Left forelimb (tissue), 1 donor: ENCODE results near the gene CALM1.

ENCODE experiments used
- DNase-seq: peaks from one replicate; pipeline ENCODE4 v3.0.0-alpha.2; 2018; ENCODE audit warnings: low spot score

Gene CALM1

DNA sequence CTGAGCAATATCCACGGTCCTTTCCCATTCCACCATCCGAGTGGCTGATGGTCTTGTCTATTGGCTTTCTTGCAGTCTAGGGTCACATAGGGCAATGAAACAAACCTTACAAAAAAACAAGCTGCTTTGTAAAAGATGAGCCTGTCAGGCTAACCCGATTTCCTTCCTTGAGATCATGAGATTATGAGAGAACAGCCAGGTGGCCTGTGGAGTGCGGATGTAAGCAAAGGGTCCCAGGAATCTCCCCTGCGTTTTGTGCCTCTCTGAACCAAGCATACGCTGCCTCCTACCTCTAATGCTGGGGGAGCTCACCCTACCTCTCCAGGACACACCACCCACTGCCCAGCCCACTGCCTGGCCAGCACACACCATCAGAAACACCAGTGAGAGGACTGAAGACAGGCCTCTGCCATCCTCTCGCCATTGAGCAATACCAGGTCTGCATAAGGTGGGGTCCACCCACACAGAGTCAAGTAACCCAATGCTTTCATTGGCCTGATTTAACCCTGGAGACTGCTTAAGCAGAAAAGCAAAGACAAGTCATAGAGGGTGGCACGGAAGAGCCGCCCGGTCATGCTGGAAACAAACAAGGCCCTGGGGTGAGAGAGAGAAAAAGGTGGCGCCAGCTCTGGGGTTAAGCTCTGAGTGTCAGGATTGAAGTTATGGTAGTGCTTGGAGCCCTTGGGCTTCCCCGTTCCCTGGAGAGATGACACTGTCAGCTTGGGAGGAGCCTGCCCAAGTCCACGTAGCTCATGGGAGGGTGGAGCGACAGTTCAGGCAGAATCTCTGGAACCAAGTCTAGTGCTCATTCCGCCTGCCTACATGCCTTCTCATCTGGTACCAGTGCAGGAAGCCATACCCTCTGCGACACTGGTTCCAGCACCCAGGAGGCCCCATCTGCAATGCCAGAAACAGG lies 46.6 kb downstream of the CALM1 start:
- no peak for DNase-seq

DNA sequence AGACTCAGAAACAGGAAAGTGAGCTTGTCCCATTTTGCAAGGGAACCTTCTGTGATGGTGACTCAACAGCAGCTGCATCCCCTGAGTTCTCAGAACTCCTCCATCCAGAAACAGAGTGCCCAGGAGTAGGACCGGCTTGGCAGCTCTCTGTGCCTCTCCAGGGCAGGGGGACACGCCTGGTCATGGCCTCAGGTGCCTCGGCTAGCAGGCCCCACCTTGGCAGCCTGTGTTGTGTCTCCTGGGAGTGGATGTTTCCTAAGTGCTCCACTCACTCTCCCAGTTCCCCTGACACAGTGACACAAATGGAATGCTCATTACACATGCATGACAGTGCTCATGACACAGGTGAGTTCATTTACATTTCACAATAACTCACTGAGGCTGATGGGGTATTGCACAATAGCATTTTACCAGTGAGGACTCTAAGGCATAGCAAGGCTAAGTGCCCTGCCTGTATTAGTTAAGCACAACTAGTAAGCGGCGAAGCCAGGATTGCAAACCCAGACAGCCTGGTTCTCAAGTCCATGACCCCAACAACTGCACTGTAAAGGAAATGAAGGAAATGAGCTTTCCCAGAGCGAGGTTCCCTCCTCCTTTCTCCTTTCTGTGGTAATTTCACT lies 47.4 kb downstream of the CALM1 start:
- no peak for DNase-seq

DNA sequence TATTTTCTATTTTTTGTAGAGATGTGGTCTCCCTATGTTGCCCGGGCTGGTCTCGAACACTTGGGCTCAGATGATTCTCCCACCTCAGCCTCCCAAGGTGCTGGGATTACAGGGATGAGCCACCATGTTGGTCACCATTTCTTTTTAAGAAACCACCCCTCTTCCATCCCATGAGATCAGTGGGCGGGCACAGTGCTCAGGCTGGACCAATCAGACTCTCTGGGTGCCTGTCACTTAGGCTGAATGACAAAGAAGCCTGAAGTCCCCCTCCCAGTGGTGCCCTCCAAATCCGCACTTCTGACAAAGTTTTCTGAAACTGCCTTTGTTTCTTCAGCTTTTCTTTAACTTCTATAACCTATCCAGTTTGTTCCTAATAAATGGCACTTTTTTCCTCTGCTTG lies 48.2 kb downstream of the CALM1 start:
- DNase-seq: no peak

DNA sequence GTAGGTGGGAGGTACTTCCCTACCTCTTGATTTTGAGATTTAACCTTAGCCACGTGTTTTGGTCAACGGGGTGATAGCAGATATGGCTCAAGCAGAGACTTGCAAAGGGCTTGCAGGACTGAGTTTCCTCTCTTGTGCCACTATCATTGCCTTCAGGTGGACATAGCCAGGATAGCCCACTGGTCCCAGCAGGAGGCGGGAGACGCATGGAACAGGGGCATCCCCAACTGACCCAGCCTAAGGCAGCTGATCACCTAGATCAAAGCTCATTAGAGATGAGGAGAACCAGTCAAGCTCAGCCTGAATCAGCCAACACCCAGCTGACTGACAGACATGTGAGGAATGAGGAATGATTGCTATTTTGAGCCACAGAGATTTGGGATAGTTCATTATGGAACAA lies 49.6 kb downstream of the CALM1 start:
- DNase-seq: no peak

DNA sequence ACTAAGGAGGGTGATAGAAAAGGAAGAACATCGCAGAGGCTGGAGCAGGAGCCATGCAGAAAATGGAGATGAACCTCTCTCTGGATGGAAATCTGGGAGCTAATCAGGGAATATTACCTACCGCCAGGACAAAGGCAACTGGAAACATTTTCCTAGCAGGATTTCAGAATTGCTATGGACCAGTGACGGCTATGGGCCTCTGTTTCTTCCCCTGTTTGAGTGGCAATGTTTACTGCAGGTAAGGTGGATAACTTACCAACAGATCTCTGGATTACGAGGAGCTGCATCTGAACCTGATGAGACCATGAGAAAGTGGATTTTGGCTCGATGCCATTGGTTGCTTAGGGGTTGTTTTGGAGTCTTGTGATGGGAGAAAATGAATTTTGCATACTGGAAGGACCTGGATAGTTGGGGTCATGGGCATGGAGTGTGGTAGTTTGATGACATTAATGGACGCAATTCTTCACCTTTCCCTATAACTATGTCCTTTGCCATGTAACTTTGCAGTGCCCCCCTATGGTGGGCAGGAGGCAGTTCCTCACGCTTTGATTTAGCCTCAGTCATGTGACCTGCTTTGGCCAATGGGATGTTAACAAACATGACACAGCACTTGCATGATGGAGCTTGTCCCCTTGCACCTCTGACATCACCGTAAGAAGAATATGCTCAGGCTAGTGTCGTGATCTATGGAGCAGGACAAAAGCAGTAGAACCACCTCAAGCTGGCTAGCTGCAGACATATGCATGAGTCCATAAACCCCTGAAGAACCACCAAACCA lies 51.1 kb downstream of the CALM1 start:
- no peak for DNase-seq

DNA sequence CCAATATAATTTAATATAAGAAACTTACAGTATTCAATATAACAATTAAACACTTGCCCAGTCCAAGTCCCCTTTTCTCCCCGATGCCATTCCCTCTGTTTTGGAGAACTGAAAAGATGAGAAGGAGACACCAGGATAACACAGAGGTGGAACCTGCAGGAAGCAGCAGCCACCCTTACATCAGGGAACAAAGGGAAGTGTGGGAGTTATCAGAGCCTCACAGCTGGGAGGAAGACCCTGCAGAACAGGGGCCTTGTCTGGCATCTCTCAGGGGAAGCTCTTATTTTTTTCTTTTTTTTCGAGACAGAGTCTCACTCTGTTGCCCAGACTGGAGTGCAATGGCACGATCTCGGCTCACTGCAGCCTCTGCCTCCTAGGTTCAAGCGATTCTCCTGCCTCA lies 52.6 kb downstream of the CALM1 start:
- no peak for DNase-seq

DNA sequence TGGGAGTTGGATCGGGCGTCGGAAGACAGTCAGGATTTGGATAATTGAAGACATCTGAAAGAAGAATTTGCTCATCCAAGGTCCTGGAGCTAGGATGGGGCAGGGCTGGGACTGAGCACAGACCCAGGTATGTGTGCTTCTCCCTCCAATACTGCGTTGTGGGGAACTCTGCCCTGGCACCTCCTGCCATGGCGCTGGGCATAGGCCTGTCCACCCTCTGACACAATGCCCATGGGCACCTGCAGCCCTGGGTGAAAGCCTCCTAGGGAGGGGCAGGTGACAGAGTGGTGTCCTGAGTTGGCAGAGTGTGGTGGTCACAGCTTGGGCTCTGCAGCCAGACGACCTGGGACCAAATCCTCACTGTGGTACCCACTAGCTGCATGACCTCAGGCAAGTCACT lies 53.3 kb downstream of the CALM1 start:
- DNase-seq: no peak

DNA sequence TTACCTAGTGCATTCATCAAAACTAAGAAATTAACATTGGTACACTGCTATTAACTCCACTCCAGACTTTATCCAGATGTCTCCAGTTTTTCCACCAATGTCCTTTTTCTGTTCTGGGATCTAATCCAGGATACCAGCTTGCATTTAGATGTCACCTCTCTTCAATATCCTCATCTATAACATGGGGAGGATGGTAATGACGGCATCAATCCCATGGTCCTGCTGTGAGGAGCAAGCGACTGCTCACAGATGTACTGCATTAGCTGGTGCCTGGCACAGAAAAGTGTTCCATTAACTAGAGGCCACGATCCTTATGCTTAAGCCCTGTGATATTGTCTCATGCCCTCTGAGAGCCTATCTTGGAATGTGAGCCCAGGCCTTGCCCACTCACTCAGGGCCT lies 53.8 kb downstream of the CALM1 start:
- no peak for DNase-seq

DNA sequence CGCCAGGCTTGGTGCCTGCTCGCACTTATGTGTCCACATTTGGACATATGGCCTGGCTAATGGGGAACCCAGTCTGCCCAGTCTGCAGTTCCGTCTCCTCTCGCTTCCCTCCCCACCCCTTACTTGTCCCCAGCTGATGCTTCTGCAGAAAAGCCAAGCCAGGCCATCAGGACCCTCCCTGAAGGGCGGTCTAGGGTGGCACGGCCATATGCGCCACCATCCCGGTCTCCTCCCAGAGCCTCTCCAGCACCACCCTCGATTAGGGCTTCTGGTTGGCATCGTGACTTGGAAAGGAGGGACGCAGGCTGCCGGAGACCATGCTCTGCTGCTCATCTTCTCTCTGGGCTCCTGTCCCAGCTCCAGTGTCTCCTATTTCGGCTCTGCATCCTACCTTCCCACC lies 54.6 kb downstream of the CALM1 start:
- DNase-seq: no peak

DNA sequence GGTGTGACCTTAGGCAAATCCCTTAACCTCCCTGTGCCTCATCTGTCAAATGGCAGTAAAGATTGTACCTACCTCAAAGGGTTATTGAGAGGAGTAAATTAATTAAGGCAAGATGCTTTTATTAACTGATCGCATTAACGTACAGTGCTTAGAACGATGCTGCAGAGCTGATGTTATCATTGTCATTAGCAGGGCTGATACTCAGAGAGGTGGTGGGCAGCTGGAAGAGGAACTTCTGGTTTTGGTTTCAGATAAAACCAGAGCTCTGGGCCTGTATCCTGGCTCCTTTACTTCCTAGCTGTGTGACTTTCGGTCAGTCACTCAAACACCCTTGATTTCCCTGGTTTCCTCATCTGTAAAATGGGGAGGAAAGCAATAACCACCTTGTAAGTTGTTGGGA lies 55.1 kb downstream of the CALM1 start:
- no peak for DNase-seq

DNA sequence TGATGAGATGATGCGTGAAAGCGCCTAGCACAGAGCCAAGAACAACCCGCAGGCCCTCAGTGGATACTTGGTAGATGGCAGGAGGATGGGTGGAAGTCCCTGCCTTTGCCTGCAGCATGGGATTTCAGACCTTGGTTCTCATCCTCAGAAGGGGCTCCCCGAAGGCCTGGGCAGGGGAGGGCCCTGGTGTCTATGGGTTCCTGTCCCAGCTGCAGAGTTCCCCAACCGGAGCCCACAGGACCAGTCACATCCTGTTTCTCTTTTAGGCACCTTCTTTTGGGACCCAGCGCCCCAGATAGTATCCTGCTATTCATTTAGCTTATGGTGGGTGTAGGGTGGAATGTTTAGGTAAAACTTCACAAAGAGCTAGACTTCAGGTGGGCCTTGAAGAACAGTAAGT lies 55.5 kb downstream of the CALM1 start:
- no peak for DNase-seq

DNA sequence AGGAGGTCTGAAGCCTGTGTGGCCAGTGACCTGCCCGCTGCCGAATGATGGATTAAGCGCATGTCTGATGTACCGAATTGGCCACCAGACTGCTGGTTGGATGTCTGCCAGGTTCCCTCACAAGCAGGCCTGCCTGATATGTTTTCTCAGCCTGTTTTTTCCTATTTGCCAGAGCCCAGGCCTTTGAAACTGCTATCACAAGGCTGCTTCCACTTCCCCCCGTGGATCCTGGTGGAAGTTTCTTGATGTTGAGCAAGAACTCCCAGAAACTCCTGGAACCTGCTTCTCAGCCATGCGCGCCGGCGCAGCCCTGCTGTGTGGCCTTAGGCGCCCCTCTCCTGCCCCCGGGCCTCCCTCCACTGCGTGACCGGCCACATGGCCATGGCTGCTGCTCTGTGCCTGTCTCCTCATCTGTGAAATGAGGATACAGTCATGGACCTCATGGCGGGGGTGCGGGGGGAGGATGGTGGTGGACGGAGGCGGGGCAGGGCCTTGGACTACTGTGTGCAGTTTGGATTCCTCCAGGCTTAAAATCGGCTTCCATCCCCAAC lies 56.6 kb downstream of the CALM1 start:
- peak; percentile 76 for DNase-seq

DNA sequence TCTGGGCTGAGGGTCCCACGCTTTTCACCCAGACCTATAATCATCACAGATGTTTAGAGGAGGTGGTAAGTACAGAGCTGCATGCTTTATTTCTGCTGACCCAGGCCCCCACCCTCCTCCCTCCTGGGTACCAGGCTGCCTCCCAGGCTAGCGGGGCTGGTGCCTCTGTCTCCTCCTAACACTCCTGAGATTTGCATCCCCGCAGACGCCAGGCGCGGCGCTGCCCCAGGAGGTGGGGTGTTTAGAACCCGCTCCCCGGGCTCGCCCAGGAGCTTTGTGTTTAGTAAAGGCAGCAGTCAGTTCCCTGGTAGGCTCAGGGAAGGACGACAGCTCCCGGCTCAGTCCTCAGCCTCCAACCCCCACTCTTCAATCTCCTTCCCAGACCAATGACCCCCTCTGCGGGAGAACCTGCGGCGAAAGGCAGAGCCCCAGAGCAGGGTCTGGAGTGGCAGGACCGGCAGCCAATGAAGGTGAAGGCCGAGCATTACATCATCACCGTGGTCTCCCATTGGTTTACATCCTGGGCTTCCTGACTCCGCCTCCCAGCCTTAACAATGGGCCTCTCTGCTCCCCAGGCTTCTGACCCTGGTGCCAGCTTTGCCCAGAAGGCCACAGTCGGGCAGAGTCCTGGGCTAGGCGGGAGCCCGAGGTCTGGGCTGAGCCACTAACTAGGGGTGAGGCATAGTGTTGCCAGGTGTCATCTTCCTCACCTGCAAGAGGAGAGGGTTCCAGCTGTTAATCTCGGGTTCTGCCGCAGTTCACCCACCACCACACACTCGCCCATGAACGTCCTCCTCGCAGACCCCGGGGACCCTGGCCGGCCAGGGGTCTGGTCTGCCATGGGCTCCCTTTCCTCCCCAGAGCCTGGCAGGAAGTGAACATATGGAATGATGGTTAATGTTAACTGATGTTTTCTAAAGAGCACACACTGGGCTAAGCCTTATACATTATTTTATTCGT lies 57.5 kb downstream of the CALM1 start:
- peak; percentile 83 for DNase-seq

DNA sequence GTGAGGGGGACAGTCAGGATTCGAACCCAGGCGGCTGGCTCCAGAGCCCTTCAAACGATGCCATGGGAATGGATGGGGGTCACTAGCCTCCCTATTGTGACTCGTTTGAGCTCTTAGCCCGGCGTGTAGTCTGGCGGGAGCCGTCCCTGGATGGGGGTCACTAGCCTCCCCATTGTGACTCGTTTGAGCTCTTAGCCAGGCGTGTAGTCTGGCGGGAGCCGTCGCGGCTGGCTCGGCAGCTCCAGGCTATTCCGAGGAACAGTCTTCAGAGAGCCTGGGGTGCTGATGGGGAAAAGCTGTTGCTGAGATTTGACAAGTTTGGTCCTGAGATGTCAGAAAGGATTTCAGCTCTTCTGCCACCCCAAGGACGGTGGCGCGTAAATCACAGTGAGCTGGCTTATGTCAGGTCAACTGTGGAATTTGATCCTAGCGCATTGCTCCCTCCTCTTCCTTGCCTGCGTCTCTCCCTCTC lies 58.3 kb downstream of the CALM1 start:
- no peak for DNase-seq

DNA sequence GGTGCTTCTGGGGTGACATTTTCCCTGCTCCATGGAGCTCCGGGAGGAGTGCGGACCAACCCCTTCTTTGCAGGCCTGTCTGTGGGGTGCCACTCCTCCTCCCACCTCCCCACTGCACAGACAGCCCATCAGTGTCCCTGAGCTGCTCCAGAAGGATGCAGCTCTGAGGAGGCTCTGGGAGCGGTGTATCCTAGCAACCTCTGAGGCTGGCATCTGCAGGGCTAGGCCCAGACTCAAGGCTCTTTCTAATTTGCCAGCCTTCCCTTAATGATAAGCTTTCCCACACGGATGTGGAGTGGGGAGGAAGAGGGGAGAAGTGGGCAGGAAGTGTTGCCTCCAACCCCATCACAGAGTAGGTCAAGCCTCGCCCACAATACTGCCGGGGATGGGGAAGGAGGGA lies 59.7 kb downstream of the CALM1 start:
- DNase-seq: no peak

DNA sequence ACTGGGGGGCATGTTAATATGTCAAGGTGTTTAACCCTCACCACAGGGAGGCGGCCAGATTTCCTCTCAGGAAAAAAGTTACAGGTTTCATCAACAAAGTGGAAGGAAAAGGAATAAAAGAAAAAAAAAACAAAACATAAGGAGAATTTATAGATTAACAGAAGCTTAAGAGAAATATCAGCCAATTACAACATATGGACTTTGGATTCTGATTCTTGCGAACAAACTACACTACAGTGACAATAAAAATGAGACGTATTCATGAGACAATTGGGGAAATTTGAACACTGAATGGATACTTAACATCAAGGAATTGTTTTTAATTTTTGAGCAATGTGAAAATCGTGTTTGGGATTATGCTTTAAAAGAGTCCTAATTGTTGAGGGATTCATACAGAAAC lies 60.4 kb downstream of the CALM1 start:
- DNase-seq: no peak
